WTC11 (cell line): ENCODE measurements around the gene ATPAF1. TPM values are rescaled to one million over a fixed set of nuclear protein-coding genes. Genes with fewer than 3 reads are reported as not detected.

ENCODE experiments used
- ATAC-seq: fragments of 200-7000 bp; cut with Tn5 transposase; 2 replicates; pipeline ENCODE4 v1.10.0; 2021; ENCODE audit warnings: mild to moderate bottlenecking, moderate library complexity
- CTCF ChIA-PET: fragments of 300-600 bp; sonication (Branson Sonifier 250); formaldehyde crosslinking; loops from one replicate; lab custom pipeline; 2021; ENCODE audit warnings: antibody characterized with exemption; lab: Charles Lee
- POLR2A ChIA-PET: fragments of 350-600 bp; sonication (Branson Sonifier 250); formaldehyde crosslinking; loops from one replicate; lab custom pipeline; 2021; ENCODE audit warnings: antibody characterized with exemption; lab: Charles Lee
- DNase-seq: peaks from one replicate; pipeline ENCODE4 v3.0.0; 2021; ENCODE audit warnings: low spot score
- H3K27ac Mint-ChIP-seq: 2 replicates; pipeline ENCODE4 v1.8.0; 2021; ENCODE audit warnings: mixed read lengths
- H3K27me3 Mint-ChIP-seq: 2 replicates; pipeline ENCODE4 v1.8.0; 2021; ENCODE audit warnings: low read depth, mild to moderate bottlenecking, moderate library complexity, mixed read lengths
- H3K36me3 Mint-ChIP-seq: 2 replicates; pipeline ENCODE4 v1.8.0; 2021; ENCODE audit warnings: mixed read lengths
- H3K4me1 Mint-ChIP-seq: 2 replicates; pipeline ENCODE4 v1.8.0; 2022; ENCODE audit warnings: mixed read lengths
- H3K4me3 Mint-ChIP-seq: 2 replicates; pipeline ENCODE4 v1.8.0; 2021; ENCODE audit warnings: mild to moderate bottlenecking, moderate library complexity, mixed read lengths
- H3K9me3 Mint-ChIP-seq: 2 replicates; pipeline ENCODE4 v1.8.0; 2021; ENCODE audit warnings: mixed read lengths
- ELF4 ChIP-seq: sonication (generic); formaldehyde crosslinking; IDR thresholded peaks from 2 replicates; pipeline ENCODE4 v1.8.1; 2022; ENCODE audit warnings: low read depth, mild to moderate bottlenecking, moderate library complexity, missing genetic modification reagents
- ERG ChIP-seq: fragments of 250-450 bp; sonication (Bioruptor Pico); IDR thresholded peaks from 2 replicates; pipeline ENCODE4 v1.8.0; 2021; ENCODE audit warnings: mild to moderate bottlenecking
- FOXK1 ChIP-seq: sonication (generic); formaldehyde crosslinking; IDR thresholded peaks from 2 replicates; pipeline ENCODE4 v1.8.0; 2022; ENCODE audit warnings: mild to moderate bottlenecking, moderate library complexity, missing genetic modification reagents
- GRHL2 ChIP-seq: fragments of 250-450 bp; sonication (Bioruptor Pico); IDR thresholded peaks from 2 replicates; pipeline ENCODE4 v1.8.0; 2022; ENCODE audit warnings: mild to moderate bottlenecking, moderate library complexity; ENCODE audit not compliant: insufficient replicate concordance, severe bottlenecking
- IRF1 ChIP-seq: sonication (generic); formaldehyde crosslinking; IDR thresholded peaks from 2 replicates; pipeline ENCODE4 v1.8.0; 2023; ENCODE audit warnings: missing genetic modification reagents
- IRF2 ChIP-seq: sonication (generic); formaldehyde crosslinking; IDR thresholded peaks from 2 replicates; pipeline ENCODE4 v1.8.0; 2022; ENCODE audit warnings: low read depth, missing genetic modification reagents, borderline replicate concordance
- RELA ChIP-seq: sonication (generic); formaldehyde crosslinking; IDR thresholded peaks from 2 replicates; pipeline ENCODE4 v1.8.1; 2022; ENCODE audit warnings: missing genetic modification reagents, mild to moderate bottlenecking, borderline replicate concordance
- STAT6 ChIP-seq: sonication (generic); formaldehyde crosslinking; conservative IDR thresholded peaks from 2 replicates; pipeline ENCODE4 v1.8.1; 2023; ENCODE audit warnings: mild to moderate bottlenecking, low read depth, missing genetic modification reagents, moderate library complexity
- TCF7 ChIP-seq: sonication (generic); formaldehyde crosslinking; IDR thresholded peaks from 2 replicates; pipeline ENCODE4 v1.8.0; 2022; ENCODE audit warnings: mild to moderate bottlenecking, low read depth, missing genetic modification reagents, moderate library complexity
- ZBTB43 ChIP-seq: sonication (generic); formaldehyde crosslinking; IDR thresholded peaks from 2 replicates; pipeline ENCODE4 v1.8.1; 2023; ENCODE audit warnings: mild to moderate bottlenecking, missing genetic modification reagents
- ZNF263 ChIP-seq: sonication (generic); formaldehyde crosslinking; IDR thresholded peaks from 2 replicates; pipeline ENCODE4 v1.8.1; 2022; ENCODE audit warnings: low read depth, mild to moderate bottlenecking, moderate library complexity, missing genetic modification reagents
- total RNA-seq: library from RNA; stranded (reverse); gene quantifications from 3 replicates; pipeline ENCODE4 v1.2.3, GENCODE V29; 2021
- TF ChIP-seq, protein P1 (sequence below): sonication (generic); formaldehyde crosslinking; IDR thresholded peaks from 2 replicates; pipeline ENCODE4 v1.8.1; 2022; ENCODE audit warnings: missing genetic modification reagents, borderline replicate concordance
- TF ChIP-seq, protein P2 (sequence below): fragments of 250-450 bp; sonication (Bioruptor Pico); IDR thresholded peaks from 2 replicates; pipeline ENCODE4 v1.9.0; 2021; ENCODE audit warnings: mild to moderate bottlenecking, borderline replicate concordance
- TF ChIP-seq, protein P3 (sequence below): sonication (generic); formaldehyde crosslinking; IDR thresholded peaks from 2 replicates; pipeline ENCODE4 v1.8.1; 2023; ENCODE audit warnings: mild to moderate bottlenecking, missing genetic modification reagents
- TF ChIP-seq, protein P4 (sequence below): fragments of 250-450 bp; sonication (Bioruptor Pico); IDR thresholded peaks from 2 replicates; pipeline ENCODE4 v1.9.0; 2021; ENCODE audit warnings: moderate library complexity, mild to moderate bottlenecking, inconsistent platforms, borderline replicate concordance
- TF ChIP-seq, protein P5 (sequence below): sonication (generic); formaldehyde crosslinking; IDR thresholded peaks from 2 replicates; pipeline ENCODE4 v1.8.1; 2022; ENCODE audit warnings: mild to moderate bottlenecking, missing genetic modification reagents, moderate library complexity, borderline replicate concordance

The ATPAF1 gene
- total RNA-seq, 1 experiment from 2014 or later = 35.7 TPM

- Mint-ChIP-seq H3K27ac (no peak overlapping the region), H3K9me3 (peaks cover 25% of the 10 kb centered on the region)
- TF ChIP-seq, protein P1, sequence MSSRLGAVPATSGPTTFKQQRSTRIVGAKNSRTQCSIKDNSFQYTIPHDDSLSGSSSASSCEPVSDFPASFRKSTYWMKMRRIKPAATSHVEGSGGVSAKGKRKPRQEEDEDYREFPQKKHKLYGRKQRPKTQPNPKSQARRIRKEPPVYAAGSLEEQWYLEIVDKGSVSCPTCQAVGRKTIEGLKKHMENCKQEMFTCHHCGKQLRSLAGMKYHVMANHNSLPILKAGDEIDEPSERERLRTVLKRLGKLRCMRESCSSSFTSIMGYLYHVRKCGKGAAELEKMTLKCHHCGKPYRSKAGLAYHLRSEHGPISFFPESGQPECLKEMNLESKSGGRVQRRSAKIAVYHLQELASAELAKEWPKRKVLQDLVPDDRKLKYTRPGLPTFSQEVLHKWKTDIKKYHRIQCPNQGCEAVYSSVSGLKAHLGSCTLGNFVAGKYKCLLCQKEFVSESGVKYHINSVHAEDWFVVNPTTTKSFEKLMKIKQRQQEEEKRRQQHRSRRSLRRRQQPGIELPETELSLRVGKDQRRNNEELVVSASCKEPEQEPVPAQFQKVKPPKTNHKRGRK = no peak
- TF ChIP-seq, protein P2, sequence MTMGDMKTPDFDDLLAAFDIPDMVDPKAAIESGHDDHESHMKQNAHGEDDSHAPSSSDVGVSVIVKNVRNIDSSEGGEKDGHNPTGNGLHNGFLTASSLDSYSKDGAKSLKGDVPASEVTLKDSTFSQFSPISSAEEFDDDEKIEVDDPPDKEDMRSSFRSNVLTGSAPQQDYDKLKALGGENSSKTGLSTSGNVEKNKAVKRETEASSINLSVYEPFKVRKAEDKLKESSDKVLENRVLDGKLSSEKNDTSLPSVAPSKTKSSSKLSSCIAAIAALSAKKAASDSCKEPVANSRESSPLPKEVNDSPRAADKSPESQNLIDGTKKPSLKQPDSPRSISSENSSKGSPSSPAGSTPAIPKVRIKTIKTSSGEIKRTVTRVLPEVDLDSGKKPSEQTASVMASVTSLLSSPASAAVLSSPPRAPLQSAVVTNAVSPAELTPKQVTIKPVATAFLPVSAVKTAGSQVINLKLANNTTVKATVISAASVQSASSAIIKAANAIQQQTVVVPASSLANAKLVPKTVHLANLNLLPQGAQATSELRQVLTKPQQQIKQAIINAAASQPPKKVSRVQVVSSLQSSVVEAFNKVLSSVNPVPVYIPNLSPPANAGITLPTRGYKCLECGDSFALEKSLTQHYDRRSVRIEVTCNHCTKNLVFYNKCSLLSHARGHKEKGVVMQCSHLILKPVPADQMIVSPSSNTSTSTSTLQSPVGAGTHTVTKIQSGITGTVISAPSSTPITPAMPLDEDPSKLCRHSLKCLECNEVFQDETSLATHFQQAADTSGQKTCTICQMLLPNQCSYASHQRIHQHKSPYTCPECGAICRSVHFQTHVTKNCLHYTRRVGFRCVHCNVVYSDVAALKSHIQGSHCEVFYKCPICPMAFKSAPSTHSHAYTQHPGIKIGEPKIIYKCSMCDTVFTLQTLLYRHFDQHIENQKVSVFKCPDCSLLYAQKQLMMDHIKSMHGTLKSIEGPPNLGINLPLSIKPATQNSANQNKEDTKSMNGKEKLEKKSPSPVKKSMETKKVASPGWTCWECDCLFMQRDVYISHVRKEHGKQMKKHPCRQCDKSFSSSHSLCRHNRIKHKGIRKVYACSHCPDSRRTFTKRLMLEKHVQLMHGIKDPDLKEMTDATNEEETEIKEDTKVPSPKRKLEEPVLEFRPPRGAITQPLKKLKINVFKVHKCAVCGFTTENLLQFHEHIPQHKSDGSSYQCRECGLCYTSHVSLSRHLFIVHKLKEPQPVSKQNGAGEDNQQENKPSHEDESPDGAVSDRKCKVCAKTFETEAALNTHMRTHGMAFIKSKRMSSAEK (CRISPR knock-in tag) = no peak
- TF ChIP-seq, protein P3, sequence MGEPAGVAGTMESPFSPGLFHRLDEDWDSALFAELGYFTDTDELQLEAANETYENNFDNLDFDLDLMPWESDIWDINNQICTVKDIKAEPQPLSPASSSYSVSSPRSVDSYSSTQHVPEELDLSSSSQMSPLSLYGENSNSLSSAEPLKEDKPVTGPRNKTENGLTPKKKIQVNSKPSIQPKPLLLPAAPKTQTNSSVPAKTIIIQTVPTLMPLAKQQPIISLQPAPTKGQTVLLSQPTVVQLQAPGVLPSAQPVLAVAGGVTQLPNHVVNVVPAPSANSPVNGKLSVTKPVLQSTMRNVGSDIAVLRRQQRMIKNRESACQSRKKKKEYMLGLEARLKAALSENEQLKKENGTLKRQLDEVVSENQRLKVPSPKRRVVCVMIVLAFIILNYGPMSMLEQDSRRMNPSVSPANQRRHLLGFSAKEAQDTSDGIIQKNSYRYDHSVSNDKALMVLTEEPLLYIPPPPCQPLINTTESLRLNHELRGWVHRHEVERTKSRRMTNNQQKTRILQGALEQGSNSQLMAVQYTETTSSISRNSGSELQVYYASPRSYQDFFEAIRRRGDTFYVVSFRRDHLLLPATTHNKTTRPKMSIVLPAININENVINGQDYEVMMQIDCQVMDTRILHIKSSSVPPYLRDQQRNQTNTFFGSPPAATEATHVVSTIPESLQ = no peak
- TF ChIP-seq, protein P4, sequence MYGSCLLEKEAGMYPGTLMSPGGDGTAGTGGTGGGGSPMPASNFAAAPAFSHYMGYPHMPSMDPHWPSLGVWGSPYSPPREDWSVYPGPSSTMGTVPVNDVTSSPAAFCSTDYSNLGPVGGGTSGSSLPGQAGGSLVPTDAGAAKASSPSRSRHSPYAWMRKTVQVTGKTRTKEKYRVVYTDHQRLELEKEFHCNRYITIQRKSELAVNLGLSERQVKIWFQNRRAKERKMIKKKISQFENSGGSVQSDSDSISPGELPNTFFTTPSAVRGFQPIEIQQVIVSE = no peak
- no peak for TF ChIP-seq TCF7 (CRISPR knock-in tag)
- no peak for TF ChIP-seq ERG (CRISPR knock-in tag)
- TF ChIP-seq ELF4 (CRISPR knock-in tag) = no peak
- no peak for TF ChIP-seq ZNF263 (CRISPR knock-in tag)
- TF ChIP-seq, protein P5, sequence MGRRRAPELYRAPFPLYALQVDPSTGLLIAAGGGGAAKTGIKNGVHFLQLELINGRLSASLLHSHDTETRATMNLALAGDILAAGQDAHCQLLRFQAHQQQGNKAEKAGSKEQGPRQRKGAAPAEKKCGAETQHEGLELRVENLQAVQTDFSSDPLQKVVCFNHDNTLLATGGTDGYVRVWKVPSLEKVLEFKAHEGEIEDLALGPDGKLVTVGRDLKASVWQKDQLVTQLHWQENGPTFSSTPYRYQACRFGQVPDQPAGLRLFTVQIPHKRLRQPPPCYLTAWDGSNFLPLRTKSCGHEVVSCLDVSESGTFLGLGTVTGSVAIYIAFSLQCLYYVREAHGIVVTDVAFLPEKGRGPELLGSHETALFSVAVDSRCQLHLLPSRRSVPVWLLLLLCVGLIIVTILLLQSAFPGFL = no peak
- TF ChIP-seq GRHL2 (CRISPR knock-in tag) = no peak
- TF ChIP-seq IRF2 (CRISPR knock-in tag) = no peak
- no peak for TF ChIP-seq STAT6
- TF ChIP-seq FOXK1 (CRISPR knock-in tag) = no peak
- TF ChIP-seq ZBTB43 (CRISPR knock-in tag) = no peak
- TF ChIP-seq RELA (CRISPR knock-in tag) = no peak
- TF ChIP-seq IRF1 (CRISPR knock-in tag) = no peak
- TF ChIP-seq, all 79 proteins: peak for 0
- POLR2A ChIA-PET = no interaction called here
- no peak overlapping the region for H3K4me3 Mint-ChIP-seq
- DNase-seq (no peak), ATAC-seq (no peak)
- no peaks in the 10 kb centered on the region for H3K4me1 Mint-ChIP-seq
- CTCF ChIA-PET = no interaction called here
- peaks cover 55% of the 10 kb centered on the region for H3K36me3 Mint-ChIP-seq
- H3K27me3 Mint-ChIP-seq = no peaks in the 10 kb centered on the region
These were observed 18.4 kb downstream of the ATPAF1 start for GRCh38 chr1:46649764-46650163.
